A549 (cell line): Measurements from ENCODE around the gene COL7A1. TPM values are rescaled to one million over a fixed set of nuclear protein-coding genes. Genes with fewer than 3 reads are reported as not detected.

Experiments
- ATAC-seq, 2 experiments: fragments of 200-7000 bp in 1 of 2; fragments of >200 bp in 1 of 2; cut with Nextera tagmentation in 1 of 2; cut with Tn5 transposase in 1 of 2; 3 replicates each; pipeline versions ENCODE4 v1.8.0 to v1.9.1; 2018 to 2020; ENCODE audit warnings: mild to moderate bottlenecking in 1 of 2, moderate library complexity in 1 of 2
- CTCF ChIA-PET: fragments of 300-600 bp; sonication (Branson Sonifier 250); formaldehyde crosslinking; extraction: SDS; loops from one replicate; lab custom pipeline; 2021; ENCODE audit warnings: antibody characterized with exemption, inconsistent platforms; lab: Yijun Ruan, JAX
- POLR2A ChIA-PET: fragments of 350-600 bp; formaldehyde crosslinking; extraction: SDS; loops from one replicate; lab custom pipeline; 2021; ENCODE audit warnings: antibody characterized with exemption, inconsistent platforms; lab: Yijun Ruan, JAX
- DNase-seq, 2 experiments: peaks; one replicate each; pipeline versions ENCODE4 v3.0.0 to v3.0.0-alpha.2; 2011 to 2016; ENCODE audit warnings: low read depth in 1 of 2, low spot score in 1 of 2
- FAIRE-seq: peaks from 2 replicates; lab custom pipeline; 2011; peaks lifted over from hg19 to GRCh38; lab: Jason Lieb, UNC
- H3K27ac ChIP-seq, 2 experiments: fragments of >200 bp; sonication (Bioruptor Twin); formaldehyde crosslinking; 3 replicates each; pipeline ENCODE4 v1.5.1; 2016 to 2017
- H3K4me1 ChIP-seq: fragments of >200 bp; sonication (Bioruptor Twin); formaldehyde crosslinking; 3 replicates; pipeline ENCODE4 v1.6.1; 2016
- H3K4me2 ChIP-seq: fragments of >200 bp; sonication (Bioruptor Twin); formaldehyde crosslinking; 3 replicates; pipeline ENCODE4 v1.6.1; 2016
- H3K4me3 ChIP-seq: fragments of >200 bp; sonication (Bioruptor Twin); formaldehyde crosslinking; 3 replicates; pipeline ENCODE4 v1.5.1; 2016
- H3K9me3 ChIP-seq: fragments of >200 bp; sonication (Bioruptor Twin); formaldehyde crosslinking; 3 replicates; pipeline ENCODE4 v1.6.1; 2016
- ATOH8 ChIP-seq: fragments of 250-450 bp; sonication (Bioruptor Pico); IDR thresholded peaks from 2 replicates; pipeline ENCODE4 v1.5.0; 2020; ENCODE audit warnings: low read depth, mild to moderate bottlenecking, moderate library complexity
- CBX2 ChIP-seq: fragments of 200-600 bp; sonication (generic); IDR thresholded peaks from 2 replicates; pipeline ENCODE4 v1.6.1; 2016; ENCODE audit warnings: low read depth, mild to moderate bottlenecking, borderline replicate concordance
- CBX8 ChIP-seq: fragments of 200-600 bp; sonication (generic); IDR thresholded peaks from 2 replicates; pipeline ENCODE4 v1.6.1; 2016
- CEBPB ChIP-seq, 2 experiments: fragments of >200 bp in 1 of 2; sonication (Bioruptor Twin) in 1 of 2; formaldehyde crosslinking in 1 of 2; IDR thresholded peaks; 2 replicates each; pipeline ENCODE4 v1.6.1; 2012 to 2016
- CHD2 ChIP-seq: fragments of 150-350 bp; IDR thresholded peaks from 2 replicates; pipeline ENCODE4 v1.6.1; 2014; ENCODE audit warnings: low read length; ENCODE audit not compliant: partially characterized antibody
- E2F6 ChIP-seq: IDR thresholded peaks from 2 replicates; pipeline ENCODE4 v1.6.1; 2012; ENCODE audit warnings: low read depth, borderline replicate concordance
- EHF ChIP-seq: fragments of 250-450 bp; sonication (Bioruptor Pico); IDR thresholded peaks from 2 replicates; pipeline ENCODE4 v1.5.0; 2020; ENCODE audit warnings: mild to moderate bottlenecking
- EHMT2 ChIP-seq: fragments of 200-600 bp; sonication (generic); IDR thresholded peaks from 2 replicates; pipeline ENCODE4 v1.6.1; 2016; ENCODE audit warnings: antibody characterized with exemption, low read depth, mild to moderate bottlenecking, moderate library complexity
- FOSL2 ChIP-seq, 2 experiments: fragments of 450-650 bp in 1 of 2; fragments of >200 bp in 1 of 2; sonication (Bioruptor Twin) in 1 of 2; formaldehyde crosslinking; IDR thresholded peaks; 2 replicates each; pipeline versions ENCODE4 v1.5.0 to v1.6.1; 2016 to 2020; ENCODE audit warnings: mild to moderate bottlenecking in 1 of 2, moderate library complexity in 1 of 2
- HOXA7 ChIP-seq: fragments of 250-450 bp; sonication (Bioruptor Pico); IDR thresholded peaks from 2 replicates; pipeline ENCODE4 v1.5.0; 2020; ENCODE audit warnings: mild to moderate bottlenecking, moderate library complexity
- HOXB13 ChIP-seq: fragments of 250-450 bp; sonication (Bioruptor Pico); IDR thresholded peaks from 2 replicates; pipeline ENCODE4 v1.5.0; 2020; ENCODE audit warnings: low read depth, mild to moderate bottlenecking, moderate library complexity
- HOXB5 ChIP-seq: fragments of 250-450 bp; sonication (Bioruptor Pico); IDR thresholded peaks from 2 replicates; pipeline ENCODE4 v1.5.0; 2020; ENCODE audit warnings: mild to moderate bottlenecking, moderate library complexity
- JUNB ChIP-seq: fragments of >200 bp; sonication (Bioruptor Twin); formaldehyde crosslinking; IDR thresholded peaks from 2 replicates; pipeline ENCODE4 v1.6.1; 2016
- KDM1A ChIP-seq: fragments of 200-600 bp; sonication (generic); IDR thresholded peaks from 2 replicates; pipeline ENCODE4 v1.6.1; 2016; ENCODE audit warnings: low read depth, mild to moderate bottlenecking
- MAX ChIP-seq: IDR thresholded peaks from 2 replicates; pipeline ENCODE4 v1.6.1; 2012
- MYC ChIP-seq: IDR thresholded peaks from 2 replicates; pipeline ENCODE4 v1.6.1; 2012; ENCODE audit warnings: mild to moderate bottlenecking, inconsistent platforms, low read length, improper control_type of control experiment, borderline replicate concordance
- NFE2L2 ChIP-seq: fragments of 150-350 bp; conservative IDR thresholded peaks from 2 replicates; pipeline ENCODE4 v1.6.1; 2014; ENCODE audit warnings: low read length
- POLR2A ChIP-seq: IDR thresholded peaks from 2 replicates; pipeline ENCODE4 v1.6.1; 2012; ENCODE audit warnings: mild to moderate bottlenecking, low read length
- RFX5 ChIP-seq: fragments of 450-650 bp; IDR thresholded peaks from 2 replicates; pipeline ENCODE4 v1.7.1; 2014; ENCODE audit warnings: antibody characterized with exemption, mild to moderate bottlenecking, moderate library complexity
- RNF2 ChIP-seq: fragments of 200-600 bp; sonication (generic); IDR thresholded peaks from 2 replicates; pipeline ENCODE4 v1.6.1; 2016; ENCODE audit warnings: low read depth, mild to moderate bottlenecking, antibody characterized with exemption, moderate library complexity, borderline replicate concordance
- SREBF2 ChIP-seq: fragments of 450-650 bp; IDR thresholded peaks from 2 replicates; pipeline ENCODE4 v1.6.1; 2014; ENCODE audit warnings: mild to moderate bottlenecking, moderate library complexity
- TFCP2L1 ChIP-seq: fragments of 250-450 bp; sonication (Bioruptor Pico); IDR thresholded peaks from 2 replicates; pipeline ENCODE4 v1.5.0; 2021; ENCODE audit warnings: mild to moderate bottlenecking
- WGBS: methylation state at CpG from one replicate; pipeline ENCODE4 v1.1.6; 2017; ENCODE audit errors: missing lambda C conversion rate; 5-methylcytosine and 5-hydroxymethylcytosine counted together
- polyA plus RNA-seq, 4 experiments: library from polyadenylated mRNA; depleted of rRNA in 3 of 4; stranded (reverse); fragments of >200 nt; fragmentation: RNase III in 1 of 4; extraction: RNeasy Plus Mini Kit Qiagen cat#74134 plus additional on column Dnase treatment in 1 of 4; gene quantifications; 2 replicates in 3 of 4; 3 replicates in 1 of 4; pipeline ENCODE4 v1.2.3, GENCODE V29; 2011 to 2017
- TF ChIP-seq, protein P1 (sequence below): fragments of >200 bp; sonication (Bioruptor Twin); formaldehyde crosslinking; IDR thresholded peaks from 3 replicates; pipeline ENCODE4 v1.5.1; 2016
- TF ChIP-seq, protein P2 (sequence below): fragments of 150-350 bp; IDR thresholded peaks from 2 replicates; pipeline ENCODE4 v1.6.1; 2014; ENCODE audit warnings: low read depth, mild to moderate bottlenecking, low read length
- TF ChIP-seq, protein P3 (sequence below): fragments of 450-650 bp; IDR thresholded peaks from 2 replicates; pipeline ENCODE4 v1.6.1; 2014; ENCODE audit warnings: antibody characterized with exemption

COL7A1 gene
- polyA plus RNA-seq, 2 of the 4 experiments (the other 2 are of a cell fraction) = 36.5 to 240 TPM

DNA sequence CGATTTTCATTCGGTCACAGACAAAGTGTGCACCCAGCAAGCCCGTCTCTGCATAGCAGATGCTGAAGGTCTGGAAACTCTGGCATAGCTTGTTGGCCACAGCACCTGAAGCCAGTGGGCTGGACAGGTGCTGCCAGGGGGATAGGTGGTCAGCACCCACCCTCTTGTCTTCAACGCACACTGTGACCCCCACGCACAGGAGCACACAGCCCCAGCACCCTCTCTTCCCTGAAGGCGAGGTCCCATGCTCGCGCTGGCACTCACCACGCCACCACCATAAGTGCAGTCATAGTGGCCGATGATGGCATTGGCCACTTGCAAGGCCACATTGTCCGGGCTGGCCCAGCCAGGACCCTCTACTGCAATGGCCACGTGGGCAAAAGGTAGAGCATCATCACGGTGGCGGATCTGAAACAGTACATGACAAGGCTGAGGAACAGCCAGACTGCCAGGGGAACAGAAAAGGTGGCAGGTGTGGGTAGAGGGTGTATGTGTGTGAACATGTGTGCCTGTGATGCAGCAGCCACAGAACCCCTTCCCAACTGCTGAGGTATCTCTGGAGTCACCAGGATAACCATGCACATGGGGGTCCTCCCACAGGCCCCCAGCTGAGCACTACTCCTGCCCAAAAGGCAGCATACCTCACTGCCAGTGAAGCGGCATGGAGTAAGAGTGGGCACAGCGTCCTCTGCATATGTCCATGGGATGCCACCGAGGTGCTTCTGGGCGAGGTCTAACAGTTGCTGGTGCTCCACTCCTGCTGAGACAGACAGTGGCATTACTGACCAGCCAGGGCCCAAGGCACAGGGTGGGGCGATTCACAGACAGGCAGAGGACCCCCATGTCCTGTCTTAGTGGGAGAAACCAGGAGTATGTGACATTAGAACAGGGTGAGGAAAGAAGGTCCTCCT, 5.8 kb upstream of the COL7A1 start:
- no peaks in the 10 kb centered on the region for H3K9me3 ChIP-seq
- H3K4me2 ChIP-seq = no peak overlapping the region
- 96% methylated on average over 9 of the region's 19 CpGs for WGBS
- H3K4me1 ChIP-seq = peaks cover 41% of the 10 kb centered on the region
- FAIRE-seq (no peak), ATAC-seq (no peak), DNase-seq (no peak)
- no peak for TF ChIP-seq CBX8
- TF ChIP-seq HOXA7 (CRISPR knock-in tag) = no peak
- TF ChIP-seq EHMT2 = no peak
- TF ChIP-seq RNF2 = no peak
- TF ChIP-seq TFCP2L1 (CRISPR knock-in tag) = no peak
- TF ChIP-seq CHD2 = no peak
- TF ChIP-seq, protein P1, sequence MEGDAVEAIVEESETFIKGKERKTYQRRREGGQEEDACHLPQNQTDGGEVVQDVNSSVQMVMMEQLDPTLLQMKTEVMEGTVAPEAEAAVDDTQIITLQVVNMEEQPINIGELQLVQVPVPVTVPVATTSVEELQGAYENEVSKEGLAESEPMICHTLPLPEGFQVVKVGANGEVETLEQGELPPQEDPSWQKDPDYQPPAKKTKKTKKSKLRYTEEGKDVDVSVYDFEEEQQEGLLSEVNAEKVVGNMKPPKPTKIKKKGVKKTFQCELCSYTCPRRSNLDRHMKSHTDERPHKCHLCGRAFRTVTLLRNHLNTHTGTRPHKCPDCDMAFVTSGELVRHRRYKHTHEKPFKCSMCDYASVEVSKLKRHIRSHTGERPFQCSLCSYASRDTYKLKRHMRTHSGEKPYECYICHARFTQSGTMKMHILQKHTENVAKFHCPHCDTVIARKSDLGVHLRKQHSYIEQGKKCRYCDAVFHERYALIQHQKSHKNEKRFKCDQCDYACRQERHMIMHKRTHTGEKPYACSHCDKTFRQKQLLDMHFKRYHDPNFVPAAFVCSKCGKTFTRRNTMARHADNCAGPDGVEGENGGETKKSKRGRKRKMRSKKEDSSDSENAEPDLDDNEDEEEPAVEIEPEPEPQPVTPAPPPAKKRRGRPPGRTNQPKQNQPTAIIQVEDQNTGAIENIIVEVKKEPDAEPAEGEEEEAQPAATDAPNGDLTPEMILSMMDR = no peak
- TF ChIP-seq HOXB13 (CRISPR knock-in tag) = no peak
- TF ChIP-seq MAX = no peak
- TF ChIP-seq CBX2 = no peak
- no peak for TF ChIP-seq MYC
- TF ChIP-seq KDM1A = no peak
- TF ChIP-seq, protein P2, sequence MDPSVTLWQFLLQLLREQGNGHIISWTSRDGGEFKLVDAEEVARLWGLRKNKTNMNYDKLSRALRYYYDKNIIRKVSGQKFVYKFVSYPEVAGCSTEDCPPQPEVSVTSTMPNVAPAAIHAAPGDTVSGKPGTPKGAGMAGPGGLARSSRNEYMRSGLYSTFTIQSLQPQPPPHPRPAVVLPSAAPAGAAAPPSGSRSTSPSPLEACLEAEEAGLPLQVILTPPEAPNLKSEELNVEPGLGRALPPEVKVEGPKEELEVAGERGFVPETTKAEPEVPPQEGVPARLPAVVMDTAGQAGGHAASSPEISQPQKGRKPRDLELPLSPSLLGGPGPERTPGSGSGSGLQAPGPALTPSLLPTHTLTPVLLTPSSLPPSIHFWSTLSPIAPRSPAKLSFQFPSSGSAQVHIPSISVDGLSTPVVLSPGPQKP = no peak
- TF ChIP-seq CEBPB (IDR thresholded peaks at IDR 0.05) = no peak
- TF ChIP-seq, protein P3, sequence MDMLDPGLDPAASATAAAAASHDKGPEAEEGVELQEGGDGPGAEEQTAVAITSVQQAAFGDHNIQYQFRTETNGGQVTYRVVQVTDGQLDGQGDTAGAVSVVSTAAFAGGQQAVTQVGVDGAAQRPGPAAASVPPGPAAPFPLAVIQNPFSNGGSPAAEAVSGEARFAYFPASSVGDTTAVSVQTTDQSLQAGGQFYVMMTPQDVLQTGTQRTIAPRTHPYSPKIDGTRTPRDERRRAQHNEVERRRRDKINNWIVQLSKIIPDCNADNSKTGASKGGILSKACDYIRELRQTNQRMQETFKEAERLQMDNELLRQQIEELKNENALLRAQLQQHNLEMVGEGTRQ = no peak
- TF ChIP-seq JUNB = no peak
- TF ChIP-seq FOSL2 (IDR thresholded peaks at IDR 0.05) = no peak
- no peak for TF ChIP-seq FOSL2 (CRISPR knock-in tag; IDR thresholded peaks at IDR 0.05)
- H3K4me3 ChIP-seq = no peak overlapping the region
- no peak overlapping the region for H3K27ac ChIP-seq
- CTCF ChIA-PET = interaction anchor here (1.0 to 1.4 kb wide), 2 partner anchors 8 to 42 kb away, joined by 3 read pairs; partner anchors contain the start of gene UQCRC1
- POLR2A ChIA-PET = no interaction called here

DNA sequence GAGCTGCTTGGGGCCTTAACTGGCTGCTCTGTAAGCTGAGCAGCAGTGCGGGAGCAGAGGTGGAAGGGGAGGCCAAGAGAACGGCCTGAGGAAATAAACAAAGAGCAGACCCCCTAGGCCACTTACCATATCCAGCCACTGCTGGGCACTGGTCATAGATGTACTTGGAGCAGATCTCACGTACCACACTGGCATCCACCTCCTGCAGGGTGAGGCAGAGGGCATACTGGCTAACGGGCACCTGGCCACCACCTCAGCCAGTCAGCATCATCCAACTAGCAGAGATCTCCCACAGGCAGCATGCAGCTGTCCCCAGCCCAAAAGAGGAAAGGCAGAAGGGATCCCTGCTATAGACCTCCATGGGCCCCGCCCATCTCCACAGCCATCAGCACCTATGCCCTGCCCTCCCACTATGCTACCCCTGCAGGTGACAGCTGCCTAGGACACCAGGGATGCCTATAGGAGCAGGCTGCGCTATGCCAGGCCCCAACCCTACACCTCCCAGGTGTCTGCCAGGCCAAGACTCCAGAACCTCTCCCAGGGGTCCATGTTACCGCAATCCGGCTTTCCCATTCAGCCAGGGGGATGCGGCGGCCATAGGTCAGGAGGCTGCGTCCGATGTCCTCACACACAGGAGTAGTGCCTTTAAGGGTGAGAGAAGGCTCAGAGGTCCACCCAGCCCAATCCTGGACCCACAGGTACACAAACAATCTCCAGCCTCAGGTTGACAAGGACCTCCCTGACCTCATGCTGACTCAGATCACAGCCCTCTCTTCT, 4.6 kb upstream of the COL7A1 start:
- ChIA-PET CTCF (interaction anchor here (1.0 to 4.6 kb wide), 3 partner anchors 12 to 35 kb away, joined by 5 to 19 read pairs (median 5); partner anchors contain the start of gene SLC26A6), POLR2A (no interaction called here)
- Histone ChIP-seq H3K4me3 (no peak overlapping the region), H3K4me1 (peaks cover 45% of the 10 kb centered on the region), H3K9me3 (no peaks in the 10 kb centered on the region), H3K4me2 (peak overlapping the region; percentile 96), H3K27ac (peak overlapping the region; percentile 99 to 100)
- DNase-seq (no peak), ATAC-seq (no peak), FAIRE-seq (no peak)
- 98% methylated on average over 8 of the region's 12 CpGs for WGBS
- TF ChIP-seq, protein P3 = no peak
- no peak for TF ChIP-seq NFE2L2
- no peak for TF ChIP-seq ATOH8
- no peak for TF ChIP-seq MAX
- no peak for TF ChIP-seq RFX5
- TF ChIP-seq EHF (CRISPR knock-in tag) = no peak
- TF ChIP-seq E2F6 = no peak
- TF ChIP-seq KDM1A = no peak
- TF ChIP-seq POLR2A = no peak
- no peak for TF ChIP-seq SREBF2
- no peak for TF ChIP-seq HOXB5 (CRISPR knock-in tag)
- TF ChIP-seq TFCP2L1 (CRISPR knock-in tag) = no peak
